Panc1 (cell line): ENCODE data around the gene NECTIN1.

Experiments used
- CTCF ChIP-seq: fragments of 450-650 bp; IDR thresholded peaks from 2 replicates; pipeline ENCODE4 v1.5.1; 2017; ENCODE audit warnings: mild to moderate bottlenecking
- POLR2AphosphoS5 ChIP-seq: IDR thresholded peaks from 2 replicates; pipeline ENCODE4 v1.6.1; 2012; ENCODE audit warnings: mild to moderate bottlenecking, low read depth, low read length, moderate library complexity
- REST ChIP-seq, 2 experiments: IDR thresholded peaks; 2 replicates each; pipeline ENCODE4 v1.6.1; 2011 to 2012; ENCODE audit warnings: low read depth in 2 of 2, control low read depth in 1 of 2, low read length in 1 of 2, mild to moderate bottlenecking in 1 of 2, moderate library complexity in 1 of 2; ENCODE audit not compliant: insufficient read depth in 1 of 2
- SIN3A ChIP-seq: IDR thresholded peaks from 2 replicates; pipeline ENCODE4 v1.6.1; 2012; ENCODE audit warnings: low read depth, mild to moderate bottlenecking, low read length, moderate library complexity, borderline replicate concordance; ENCODE audit not compliant: insufficient read depth
- TCF7L2 ChIP-seq: IDR thresholded peaks from 2 replicates; pipeline ENCODE4 v1.6.1; 2011; ENCODE audit warnings: mild to moderate bottlenecking, low read depth, low read length, inconsistent platforms

- no peak for TF ChIP-seq SIN3A
- TF ChIP-seq REST (IDR thresholded peaks at IDR 0.05; ENCODE audit: insufficient read depth in 1 of 2, low read depth in 2 of 2, low read length in 1 of 2) = no peak
- no peak; the same call in none of the 2 replicates for TF ChIP-seq CTCF
- no peak for TF ChIP-seq POLR2AphosphoS5
- no peak for TF ChIP-seq TCF7L2
These were observed 554 bp upstream of the NECTIN1 start for GRCh38 chr11:119729581-119729927.
